NCI-H345 treated with DMSO at 0.1 percent for 48 hours (cell line): ENCODE results near the gene SCFD2.

Source experiments
- DNase-seq: peaks from one replicate; lab custom pipeline; 2025; ENCODE audit not compliant: unreplicated experiment; lab: John Stamatoyannopoulos, UW

SCFD2 gene

GRCh38 chr4:52939739-52940138 lies 426.1 kb downstream of the SCFD2 start:
- no peak for DNase-seq

DNA sequence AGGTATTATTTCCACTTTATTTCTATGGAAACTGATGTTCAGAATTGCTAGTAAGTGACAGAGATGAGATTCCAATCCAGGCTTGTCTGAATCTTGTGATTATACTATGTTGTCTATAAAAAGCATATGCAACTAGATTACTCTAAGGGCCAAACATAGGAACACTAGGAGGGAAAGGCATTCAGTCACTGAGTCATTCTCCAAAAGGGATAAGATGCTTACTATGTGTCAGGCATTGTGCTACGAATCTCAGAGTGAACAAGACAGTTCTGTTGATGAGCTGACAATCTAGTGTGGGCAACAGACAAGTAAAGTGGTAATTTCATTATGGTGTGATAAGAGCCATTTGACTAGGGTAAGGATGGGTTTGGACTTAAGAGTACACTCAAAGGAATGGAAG lies 426.5 kb downstream of the SCFD2 start:
- no peak for DNase-seq

GRCh38 chr4:52937829-52938228 lies 428.0 kb downstream of the SCFD2 start:
- no peak for DNase-seq

DNA sequence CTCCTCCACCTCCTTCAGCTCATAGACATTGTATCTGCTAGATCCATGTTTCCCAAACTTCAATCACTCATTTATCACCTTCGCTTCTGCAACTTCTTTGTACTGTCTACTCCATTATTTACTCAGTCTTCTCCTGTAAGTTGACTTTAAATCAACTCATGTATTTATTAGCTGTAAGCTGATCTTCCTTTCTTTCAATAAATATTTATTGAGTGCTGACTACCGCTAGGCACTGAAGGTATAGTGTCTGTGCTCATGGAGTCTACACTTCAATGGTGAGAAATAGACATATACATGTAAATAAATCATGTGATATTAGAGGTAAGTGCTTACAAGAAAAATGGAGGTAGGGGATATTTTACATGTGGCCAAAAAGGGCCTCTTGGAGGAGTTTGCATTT lies 429.1 kb downstream of the SCFD2 start:
- no peak for DNase-seq

GRCh38 chr4:52935317-52935716 lies 430.5 kb downstream of the SCFD2 start:
- DNase-seq: no peak

GRCh38 chr4:52933738-52934137 lies 432.1 kb downstream of the SCFD2 start:
- no peak for DNase-seq

GRCh38 chr4:52932591-52933470 lies 433.0 kb downstream of the SCFD2 start:
- DNase-seq: no peak

DNA sequence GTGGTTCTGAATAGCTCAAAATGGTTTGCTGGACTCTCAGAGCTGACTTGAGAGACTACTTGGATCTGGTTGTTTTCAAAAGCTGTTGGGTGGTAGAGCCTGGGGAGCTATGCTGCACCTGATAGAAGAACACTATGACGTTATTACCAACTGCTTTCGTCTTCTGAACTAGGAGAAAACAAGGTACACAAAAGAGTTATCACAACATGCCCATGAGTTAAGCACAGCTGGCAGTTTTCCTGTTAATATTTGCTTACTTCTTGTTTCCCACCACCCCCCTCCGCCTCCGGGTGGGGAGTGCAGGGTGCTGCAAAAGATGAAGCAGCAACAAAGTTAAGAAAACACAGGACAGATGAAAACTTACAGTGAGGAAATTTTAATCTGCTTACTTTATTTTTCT lies 434.6 kb downstream of the SCFD2 start:
- no peak for DNase-seq

GRCh38 chr4:52926196-52926974 lies 439.5 kb downstream of the SCFD2 start:
- no peak for DNase-seq

DNA sequence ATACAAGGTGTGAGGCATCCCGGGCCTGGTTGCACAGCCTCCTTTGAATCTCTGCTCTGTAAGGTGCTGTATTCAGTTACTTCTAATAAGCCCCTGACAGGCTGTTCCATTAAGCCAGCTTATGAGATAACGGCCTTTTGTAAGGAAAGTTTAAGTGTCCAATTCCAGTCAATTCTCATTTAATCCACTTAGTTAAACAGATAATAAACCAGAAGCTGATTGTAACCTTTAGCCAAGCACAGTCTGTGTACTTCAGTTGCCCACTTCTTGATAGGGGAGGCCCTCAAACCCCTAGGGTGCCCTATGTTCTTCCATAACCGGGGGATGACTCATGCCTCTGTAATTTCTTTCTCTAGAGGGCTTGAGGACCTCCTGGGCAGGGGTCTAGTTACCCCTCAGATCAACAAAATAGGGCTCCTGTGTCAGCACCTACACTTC lies 440.3 kb downstream of the SCFD2 start:
- peak; percentile 33 for DNase-seq

GRCh38 chr4:52919461-52919860 lies 446.4 kb downstream of the SCFD2 start:
- no peak for DNase-seq

DNA sequence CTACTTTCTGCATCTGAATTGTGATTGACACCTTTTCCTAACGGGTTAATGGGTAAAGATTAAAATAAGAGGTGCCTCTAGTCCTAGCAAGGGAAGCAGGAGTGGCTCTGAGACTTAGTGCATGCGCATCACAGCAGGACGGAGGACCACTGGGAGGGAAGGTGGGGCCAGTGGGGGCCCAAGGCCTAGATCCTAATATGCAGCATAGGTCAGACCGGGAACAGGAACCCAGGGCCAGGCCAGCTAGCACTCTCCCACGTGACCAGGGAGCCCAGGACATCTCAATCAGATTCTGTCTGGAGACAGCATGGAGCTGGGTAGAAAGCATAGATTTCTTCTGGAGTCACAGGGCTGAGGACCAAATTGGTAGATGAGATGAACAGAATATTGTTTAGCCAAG lies 448.0 kb downstream of the SCFD2 start:
- no peak for DNase-seq

GRCh38 chr4:52915730-52916300 lies 450.0 kb downstream of the SCFD2 start:
- DNase-seq: no peak

DNA sequence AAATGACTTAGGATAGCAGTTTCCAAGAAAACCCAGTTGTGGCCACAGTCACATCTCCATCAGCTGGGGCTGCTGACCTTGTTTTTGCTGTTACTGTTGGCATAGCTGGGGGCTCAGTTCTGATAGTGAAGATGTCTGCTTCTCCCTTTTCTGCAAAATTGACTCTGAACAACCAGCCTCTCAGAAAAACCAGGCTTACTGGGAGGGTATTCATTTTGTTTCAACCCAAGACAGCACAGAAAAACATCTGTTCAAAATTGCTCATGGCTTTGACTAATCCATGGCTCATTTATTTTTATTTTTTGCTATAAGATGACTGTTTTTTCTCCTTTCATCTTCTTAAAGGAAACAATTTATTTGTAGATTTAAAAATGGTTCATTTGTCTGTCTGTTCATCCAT lies 450.7 kb downstream of the SCFD2 start:
- DNase-seq: no peak

GRCh38 chr4:52914051-52914605 lies 451.7 kb downstream of the SCFD2 start:
- DNase-seq: no peak

DNA sequence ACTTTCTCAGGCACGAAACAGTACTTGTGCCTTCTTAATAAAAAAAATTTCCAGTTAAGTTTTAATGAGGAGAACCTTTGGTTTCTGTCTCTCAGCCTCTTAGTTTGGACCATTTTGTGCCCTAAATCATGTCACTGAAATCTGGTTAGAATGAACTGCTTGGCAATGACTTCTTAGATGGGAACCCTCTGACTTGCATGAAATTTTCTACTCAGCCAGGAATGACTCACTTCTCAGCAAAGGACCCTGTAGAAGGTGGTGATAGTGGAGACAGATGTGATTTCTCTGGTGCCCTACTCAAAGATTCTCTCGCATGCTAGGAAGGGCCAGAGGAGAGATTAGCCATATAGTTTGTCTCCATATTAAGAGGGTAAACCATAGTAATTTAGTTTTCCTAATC lies 453.3 kb downstream of the SCFD2 start:
- DNase-seq: no peak

DNA sequence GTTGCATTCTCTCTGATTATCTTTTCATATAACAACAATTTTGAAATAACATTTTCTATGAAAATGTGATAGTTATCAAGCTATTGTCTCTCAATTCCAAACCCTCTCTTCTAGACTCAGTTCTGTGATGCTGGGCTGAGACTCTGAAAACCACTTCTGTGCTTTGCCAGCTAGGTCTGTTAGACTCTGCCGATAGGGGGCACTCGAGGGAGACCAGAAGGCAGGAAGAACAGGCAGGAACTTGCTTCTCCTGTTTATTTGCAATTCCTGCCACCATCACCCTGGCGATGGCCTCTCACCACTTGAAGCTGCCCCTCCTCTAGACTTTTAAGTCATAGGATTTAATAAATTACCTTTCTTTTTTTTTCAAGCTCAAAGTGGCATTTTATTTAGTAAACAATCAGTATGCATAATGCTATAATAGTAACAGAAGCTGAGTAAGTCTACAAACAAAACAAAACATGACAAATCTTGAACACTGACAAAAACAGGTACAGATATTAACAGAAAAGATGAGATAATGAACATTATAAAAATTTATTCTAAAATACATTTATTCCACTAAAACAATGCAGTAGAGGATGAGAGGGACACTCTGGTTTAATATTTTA lies 454.1 kb downstream of the SCFD2 start:
- no peak for DNase-seq

GRCh38 chr4:52910115-52910514 lies 455.7 kb downstream of the SCFD2 start:
- no peak for DNase-seq

DNA sequence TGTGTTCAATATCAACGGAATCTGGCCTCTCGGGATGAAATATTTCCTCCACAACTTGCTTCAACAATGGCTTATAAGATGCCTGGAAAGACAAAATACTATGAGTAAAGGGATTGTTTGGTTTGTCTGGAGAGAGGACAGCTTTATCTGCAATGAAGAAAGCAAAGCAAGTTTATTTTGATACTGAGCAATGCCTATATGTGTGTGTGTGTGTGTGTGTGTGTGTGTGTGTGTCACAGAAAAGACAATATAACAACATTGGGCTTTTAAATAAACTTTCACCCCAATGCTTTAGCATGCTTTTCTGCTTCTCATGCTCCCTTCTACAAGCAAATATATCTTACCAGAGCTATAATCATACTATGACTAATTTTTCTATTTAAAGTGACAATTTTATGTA lies 458.4 kb downstream of the SCFD2 start:
- no peak for DNase-seq

- DNase-seq: no peak
Measured at GRCh38 chr4:52904421-52904820, 461.4 kb downstream of the SCFD2 start.

GRCh38 chr4:52903273-52903672 lies 462.6 kb downstream of the SCFD2 start:
- no peak for DNase-seq
